Measurements from ENCODE around the gene COL10A1.

The COL10A1 gene

GRCh38 chr6:116154887-116155286 lies 29.0 kb upstream of the COL10A1 start:
- CTCF ChIA-PET: no interaction called here
- POLR2A ChIA-PET: no interaction called here
- DNase-seq (ENCODE audit: low read depth, low spot score): no peak
- H3K4me3 ChIP-seq (ENCODE audit: low read depth, low read length): no peak overlapping the region
- TF ChIP-seq CTCF (IDR thresholded peaks at IDR 0.05; ENCODE audit: insufficient read depth, low read length, missing control alignments): no peak

GRCh38 chr6:116152620-116153019 lies 26.7 kb upstream of the COL10A1 start:
- ChIA-PET POLR2A (no interaction called here), CTCF (no interaction called here)
- DNase-seq (ENCODE audit: low read depth, low spot score): no peak
- H3K4me3 ChIP-seq (ENCODE audit: low read depth, low read length): no peak overlapping the region
- no peak for TF ChIP-seq CTCF (IDR thresholded peaks at IDR 0.05; ENCODE audit: insufficient read depth, low read length, missing control alignments)

GRCh38 chr6:116145803-116146675 lies 20.1 kb upstream of the COL10A1 start:
- no peak for DNase-seq (ENCODE audit: low read depth, low spot score)
- H3K4me3 ChIP-seq (ENCODE audit: low read depth, low read length): no peak overlapping the region
- CTCF ChIA-PET: no interaction called here
- POLR2A ChIA-PET: no interaction called here
- TF ChIP-seq CTCF (IDR thresholded peaks at IDR 0.05; ENCODE audit: insufficient read depth, low read length, missing control alignments): no peak

- POLR2A ChIA-PET: interaction anchor here (0.6 kb wide), 1 partner anchor 11 kb away, joined by 3 read pairs; no protein-coding TSS in a partner anchor
- H3K4me3 ChIP-seq (ENCODE audit: low read depth, low read length): no peak overlapping the region
- CTCF ChIA-PET: interaction anchor here (1.4 kb wide), 1 partner anchor 22 kb away, joined by 3 read pairs; no protein-coding TSS in a partner anchor
- TF ChIP-seq CTCF (IDR thresholded peaks at IDR 0.05; ENCODE audit: insufficient read depth, low read length, missing control alignments): no peak
- peak; percentile 56 for DNase-seq (ENCODE audit: low read depth, low spot score)
Observed at GRCh38 chr6:116144605-116145004, 18.7 kb upstream of the COL10A1 start.

GRCh38 chr6:116139917-116140316 lies 14.0 kb upstream of the COL10A1 start:
- ChIA-PET POLR2A (no interaction called here), CTCF (no interaction called here)
- DNase-seq (ENCODE audit: low read depth, low spot score): no peak
- no peak for TF ChIP-seq CTCF (IDR thresholded peaks at IDR 0.05; ENCODE audit: insufficient read depth, low read length, missing control alignments)
- H3K4me3 ChIP-seq (ENCODE audit: low read depth, low read length): no peak overlapping the region

GRCh38 chr6:116136933-116137340 lies 11.0 kb upstream of the COL10A1 start:
- ChIA-PET POLR2A (no interaction called here), CTCF (interaction anchor here (3.9 kb wide), 1 partner anchor 24 kb away, joined by 17 read pairs; no protein-coding TSS in a partner anchor)
- no peak for DNase-seq (ENCODE audit: low read depth, low spot score)
- no peak for TF ChIP-seq CTCF (IDR thresholded peaks at IDR 0.05; ENCODE audit: insufficient read depth, low read length, missing control alignments)
- no peak overlapping the region for H3K4me3 ChIP-seq (ENCODE audit: low read depth, low read length)

Measured in AG04449 (cell line).